HG03565 (cell line): ENCODE data around the gene TMEM169.
A peak's percentile ranks its signal among the peaks of the same experiment; 100 is the strongest.

Experiments used
- ATAC-seq: cut with Tn5 transposase; IDR thresholded peaks from one replicate; pipeline ENCODE4 v1.9.1; 2021; ENCODE audit warnings: mild to moderate bottlenecking, moderate library complexity; ENCODE audit not compliant: unreplicated experiment

TMEM169 gene

GRCh38 chr2:216101109-216101508, 19.4 kb downstream of the TMEM169 start:
- ATAC-seq, result no peak

- no peak for ATAC-seq
These were observed 21.5 kb downstream of the TMEM169 start for GRCh38 chr2:216103213-216103612.

- no peak for ATAC-seq
These were observed 23.0 kb downstream of the TMEM169 start for GRCh38 chr2:216104691-216105090.

GRCh38 chr2:216107320-216107719, 25.6 kb downstream of the TMEM169 start:
- ATAC-seq, result no peak

GRCh38 chr2:216107760-216108159, 26.0 kb downstream of the TMEM169 start:
- no peak for ATAC-seq

GRCh38 chr2:216108310-216108966, 26.7 kb downstream of the TMEM169 start:
- no peak for ATAC-seq

GRCh38 chr2:216108967-216109921, 27.5 kb downstream of the TMEM169 start, which contains the start of gene XRCC5:
Gene XRCC5, plus strand, starts transcription at chr2:216109348. Its CDS starts 89 bp downstream, at chr2:216109437.
- peak; percentile 38 for ATAC-seq

GRCh38 chr2:216109962-216110614, 28.4 kb downstream of the TMEM169 start:
- no peak for ATAC-seq

- no peak for ATAC-seq
These were observed 28.9 kb downstream of the TMEM169 start for GRCh38 chr2:216110620-216111019.

GRCh38 chr2:216111122-216111521, 29.4 kb downstream of the TMEM169 start:
- ATAC-seq, result no peak

- ATAC-seq, result no peak
These were observed 31.2 kb downstream of the TMEM169 start for GRCh38 chr2:216112926-216113325.

GRCh38 chr2:216113572-216113971, 31.9 kb downstream of the TMEM169 start:
- ATAC-seq, result peak; percentile 64

GRCh38 chr2:216114382-216114713, 32.6 kb downstream of the TMEM169 start:
- ATAC-seq, result no peak

GRCh38 chr2:216114714-216115531, 33.2 kb downstream of the TMEM169 start:
- peak; percentile 32 for ATAC-seq

- ATAC-seq, result no peak
These were observed 34.7 kb downstream of the TMEM169 start for GRCh38 chr2:216116418-216116817.

GRCh38 chr2:216117561-216118340, 36.0 kb downstream of the TMEM169 start:
- no peak for ATAC-seq

GRCh38 chr2:216118474-216118873, 36.8 kb downstream of the TMEM169 start:
- no peak for ATAC-seq

- no peak for ATAC-seq
These were observed 37.4 kb downstream of the TMEM169 start for GRCh38 chr2:216119146-216119545.

- no peak for ATAC-seq
These were observed 38.3 kb downstream of the TMEM169 start for GRCh38 chr2:216119986-216120385.

GRCh38 chr2:216121255-216121654, 39.5 kb downstream of the TMEM169 start:
- ATAC-seq, result no peak
